DND-41 (cell line): ENCODE results near the gene TLE1.

ENCODE experiments used
- EZH2 ChIP-seq: IDR thresholded peaks from 3 replicates; pipeline ENCODE4 v1.6.1; 2012; ENCODE audit warnings: borderline replicate concordance, low read depth, mild to moderate bottlenecking, moderate library complexity, low read length, inconsistent platforms; ENCODE audit not compliant: severe bottlenecking
- TF ChIP-seq, protein P1 (sequence below): IDR thresholded peaks from 2 replicates; pipeline ENCODE4 v1.5.1; 2012; ENCODE audit warnings: borderline replicate concordance, low read length, moderate library complexity, mild to moderate bottlenecking; ENCODE audit not compliant: poor library complexity, severe bottlenecking; ENCODE audit errors: extremely low read depth

DNA sequence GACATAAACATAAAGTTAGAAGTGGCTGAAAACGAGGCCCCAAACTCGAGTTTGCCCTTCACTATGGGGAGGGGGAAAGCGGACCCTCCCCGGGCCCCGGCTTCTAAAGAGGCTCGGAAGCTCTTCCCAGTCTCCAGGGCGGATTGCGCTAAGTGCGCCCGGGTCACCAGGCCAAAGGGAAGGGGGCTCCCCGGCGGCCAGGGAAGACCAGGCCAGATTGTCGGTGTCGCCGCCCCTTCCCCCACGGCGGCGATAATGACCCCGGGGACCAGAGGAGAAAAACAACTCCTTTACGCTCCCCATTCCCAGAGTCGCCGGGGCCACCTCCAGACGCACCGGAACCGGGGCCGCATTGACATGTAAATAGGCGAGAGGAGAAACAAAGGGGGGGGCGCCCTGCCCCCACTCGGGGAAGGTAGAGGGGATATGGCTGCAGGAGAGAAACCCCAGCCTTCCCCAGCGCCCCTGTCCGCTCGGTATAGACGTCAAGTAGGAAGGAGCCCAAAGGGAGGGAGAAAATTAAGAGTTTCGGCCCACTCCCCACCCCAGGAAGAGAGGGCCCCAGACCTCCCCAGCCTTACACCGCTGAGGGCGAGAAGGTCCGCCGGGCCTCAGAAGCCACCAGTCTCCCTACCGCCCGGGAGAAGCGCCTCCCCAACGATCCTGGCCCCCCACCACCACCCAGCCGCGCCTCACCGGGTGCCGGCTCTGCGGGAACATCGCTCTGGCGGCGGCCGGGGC is 1.7 kb downstream of the TLE1 start:
- TF ChIP-seq, protein P1, sequence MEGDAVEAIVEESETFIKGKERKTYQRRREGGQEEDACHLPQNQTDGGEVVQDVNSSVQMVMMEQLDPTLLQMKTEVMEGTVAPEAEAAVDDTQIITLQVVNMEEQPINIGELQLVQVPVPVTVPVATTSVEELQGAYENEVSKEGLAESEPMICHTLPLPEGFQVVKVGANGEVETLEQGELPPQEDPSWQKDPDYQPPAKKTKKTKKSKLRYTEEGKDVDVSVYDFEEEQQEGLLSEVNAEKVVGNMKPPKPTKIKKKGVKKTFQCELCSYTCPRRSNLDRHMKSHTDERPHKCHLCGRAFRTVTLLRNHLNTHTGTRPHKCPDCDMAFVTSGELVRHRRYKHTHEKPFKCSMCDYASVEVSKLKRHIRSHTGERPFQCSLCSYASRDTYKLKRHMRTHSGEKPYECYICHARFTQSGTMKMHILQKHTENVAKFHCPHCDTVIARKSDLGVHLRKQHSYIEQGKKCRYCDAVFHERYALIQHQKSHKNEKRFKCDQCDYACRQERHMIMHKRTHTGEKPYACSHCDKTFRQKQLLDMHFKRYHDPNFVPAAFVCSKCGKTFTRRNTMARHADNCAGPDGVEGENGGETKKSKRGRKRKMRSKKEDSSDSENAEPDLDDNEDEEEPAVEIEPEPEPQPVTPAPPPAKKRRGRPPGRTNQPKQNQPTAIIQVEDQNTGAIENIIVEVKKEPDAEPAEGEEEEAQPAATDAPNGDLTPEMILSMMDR: no peak
- no peak for TF ChIP-seq EZH2
